NCI-H2227 treated with DMSO at 0.1 percent for 48 hours (cell line): Measurements from ENCODE around the gene LSAMP.
"Not testable (repeated sequence)": the region's sequence is repeated elsewhere in the genome, so short reads cannot be mapped to it uniquely, and the experiment has no call there.

Experiments used
- DNase-seq: peaks from one replicate; lab custom pipeline; 2025; lab: John Stamatoyannopoulos, UW

LSAMP gene

DNA sequence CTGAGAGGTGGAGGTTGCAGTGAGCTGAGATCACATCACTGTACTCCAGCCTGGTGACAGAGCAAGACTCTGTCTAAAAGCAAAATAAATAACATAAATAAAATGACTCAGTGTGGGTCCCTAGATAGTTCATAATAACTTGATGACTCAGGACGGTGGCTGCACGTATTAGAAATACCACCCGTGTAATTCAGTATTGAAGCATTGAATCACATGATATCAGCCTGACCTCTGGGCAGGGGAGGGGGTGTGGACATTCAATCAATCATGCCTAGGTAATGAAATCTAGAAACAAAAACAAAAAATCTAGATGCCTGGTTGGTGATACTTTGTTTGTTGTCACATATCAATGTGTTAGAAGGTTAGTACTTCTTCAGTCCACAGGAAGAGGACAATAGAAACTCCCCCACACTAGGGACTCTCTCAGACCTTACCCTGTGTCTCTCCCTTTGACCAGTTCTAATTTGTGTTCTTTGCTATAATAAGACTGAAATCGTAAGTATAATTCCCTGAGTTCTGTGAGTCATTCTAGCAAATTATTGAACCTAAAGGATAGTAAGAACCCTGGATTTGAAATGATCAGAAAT lies 644.7 kb downstream of the LSAMP start:
- no peak for DNase-seq

DNA sequence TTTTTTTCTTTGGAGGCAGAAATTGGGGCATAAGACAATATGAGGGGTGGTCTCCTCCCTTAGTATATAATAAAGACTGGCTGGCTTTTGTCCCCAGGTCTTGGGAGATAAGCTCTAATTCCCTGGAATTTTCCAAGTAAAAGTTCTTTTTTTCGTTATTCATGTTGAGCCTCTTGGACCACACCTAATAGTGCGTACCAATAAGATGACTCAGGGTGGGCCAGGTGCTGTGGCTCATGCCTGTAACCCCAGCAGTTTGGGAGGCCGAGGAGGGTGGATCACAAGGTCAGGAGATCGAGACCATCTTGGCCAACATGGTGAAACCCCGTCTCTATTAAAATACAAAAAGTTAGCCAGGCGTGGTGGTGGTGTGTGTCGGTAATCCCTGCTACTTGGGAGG lies 645.2 kb downstream of the LSAMP start:
- DNase-seq, result not testable (repeated sequence)

DNA sequence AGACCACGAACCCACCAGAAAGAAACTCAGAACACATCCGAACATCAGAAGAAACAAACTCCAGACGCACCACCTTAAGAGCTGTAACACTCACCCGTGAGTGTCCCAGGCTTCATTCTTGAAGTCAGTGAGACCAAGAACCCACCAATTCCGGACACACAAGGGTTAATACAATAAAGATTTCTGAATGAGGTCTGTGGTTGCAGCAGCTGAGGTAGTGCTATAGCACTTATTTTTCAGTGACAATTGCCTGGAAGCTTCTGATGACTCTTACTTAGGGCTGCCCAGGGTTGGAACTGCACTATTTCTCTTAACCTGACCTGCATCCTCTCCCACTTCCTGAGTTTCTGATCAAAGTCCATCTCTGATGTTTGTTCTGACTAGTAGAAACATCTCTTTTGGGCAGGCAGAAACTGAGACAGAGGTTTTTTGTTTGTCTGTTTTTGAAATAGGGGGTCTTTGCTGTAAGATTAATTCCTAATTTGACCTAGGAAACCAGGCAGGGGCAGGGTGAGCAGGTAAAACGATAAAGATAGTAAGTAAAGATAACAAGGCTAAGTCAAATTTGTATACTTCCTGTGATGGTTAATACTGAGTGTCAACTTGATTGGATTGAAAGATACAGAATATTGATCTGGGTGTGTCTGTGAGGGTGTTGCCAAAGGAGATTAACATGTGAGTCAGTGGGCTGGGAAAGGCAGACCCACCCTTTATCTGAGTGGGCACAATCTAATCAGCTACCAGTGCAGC lies 652.9 kb downstream of the LSAMP start:
- DNase-seq, result no peak

DNA sequence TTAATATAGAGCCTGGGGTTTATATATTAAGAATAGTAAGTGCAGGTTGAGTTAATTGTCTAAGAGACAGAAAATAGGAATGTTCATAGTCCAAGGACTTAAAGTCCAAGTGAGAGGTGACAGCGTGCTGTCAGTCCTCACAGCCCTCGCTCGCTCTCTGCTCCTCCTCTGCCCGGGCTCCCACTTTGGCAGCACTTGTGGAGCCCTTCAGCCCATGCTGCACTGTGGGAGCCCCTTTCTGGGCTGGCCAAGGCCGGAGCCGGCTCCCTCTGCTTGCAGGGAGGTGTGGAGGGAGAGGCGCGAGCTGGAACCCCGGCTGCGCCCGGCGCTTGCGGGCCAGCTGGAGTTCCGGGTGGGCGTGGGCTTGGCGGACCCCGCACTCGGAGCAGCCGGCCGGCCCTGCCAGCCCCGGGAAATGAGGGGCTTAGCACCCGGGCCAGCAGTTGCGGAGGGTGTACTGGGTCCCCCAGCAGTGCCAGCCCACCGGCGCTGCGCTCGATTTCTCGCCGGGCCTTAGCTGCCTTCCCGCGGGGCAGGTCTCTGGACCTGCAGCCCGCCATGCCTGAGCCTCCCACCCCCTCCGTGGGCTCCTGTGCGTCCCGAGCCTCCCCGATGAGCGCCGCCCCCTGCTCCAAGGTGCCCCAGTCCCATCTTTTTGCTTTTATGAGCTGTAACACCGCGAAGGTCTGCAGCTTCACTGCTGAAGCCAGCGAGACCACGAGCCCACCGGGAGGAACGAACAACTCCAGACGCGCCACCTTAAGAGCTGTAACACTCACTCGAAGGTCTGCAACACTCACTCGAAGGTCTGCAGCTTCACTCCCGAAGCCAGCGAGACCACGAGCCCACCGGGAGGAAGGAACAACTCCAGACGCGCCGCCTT lies 653.8 kb downstream of the LSAMP start:
- DNase-seq, result not testable (repeated sequence)

DNA sequence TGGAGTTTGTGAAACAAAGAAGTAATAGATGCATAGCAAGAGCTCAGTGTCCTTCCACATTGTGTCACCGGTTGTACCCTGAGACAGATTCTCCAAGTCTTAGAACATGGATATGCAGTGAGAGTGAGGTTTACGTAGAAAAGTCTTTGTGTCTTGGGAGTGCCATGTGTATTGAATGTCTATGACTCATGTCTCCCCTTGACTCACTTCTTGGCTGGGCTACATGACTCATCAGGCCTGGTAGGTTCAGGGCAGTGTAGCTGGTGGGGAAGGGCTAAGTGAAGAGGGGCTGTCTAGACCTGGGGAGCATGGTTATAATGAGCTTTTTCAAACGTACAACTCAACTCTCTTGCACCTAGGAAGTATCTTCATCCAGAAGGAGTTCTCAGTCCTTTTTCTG lies 654.5 kb downstream of the LSAMP start:
- no peak for DNase-seq

DNA sequence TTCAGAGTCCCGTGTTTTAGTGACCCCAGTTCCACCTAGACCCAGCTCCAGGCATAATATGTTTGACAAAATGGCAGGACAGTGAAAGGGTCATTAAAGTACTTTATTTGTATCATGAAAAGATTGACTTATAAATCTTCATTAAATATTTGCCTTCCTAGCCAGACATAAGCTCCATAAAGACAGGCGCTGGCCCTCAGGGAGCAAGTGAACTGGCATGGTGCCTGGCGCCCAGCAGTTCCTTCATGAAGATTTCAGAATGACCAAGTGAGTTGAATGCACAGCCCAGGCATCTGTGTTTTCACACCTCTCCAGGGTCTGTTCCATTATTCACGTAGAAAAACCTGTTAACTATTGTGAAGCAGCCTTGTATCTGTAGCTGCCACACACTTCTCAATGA lies 655.8 kb downstream of the LSAMP start:
- no peak for DNase-seq

DNA sequence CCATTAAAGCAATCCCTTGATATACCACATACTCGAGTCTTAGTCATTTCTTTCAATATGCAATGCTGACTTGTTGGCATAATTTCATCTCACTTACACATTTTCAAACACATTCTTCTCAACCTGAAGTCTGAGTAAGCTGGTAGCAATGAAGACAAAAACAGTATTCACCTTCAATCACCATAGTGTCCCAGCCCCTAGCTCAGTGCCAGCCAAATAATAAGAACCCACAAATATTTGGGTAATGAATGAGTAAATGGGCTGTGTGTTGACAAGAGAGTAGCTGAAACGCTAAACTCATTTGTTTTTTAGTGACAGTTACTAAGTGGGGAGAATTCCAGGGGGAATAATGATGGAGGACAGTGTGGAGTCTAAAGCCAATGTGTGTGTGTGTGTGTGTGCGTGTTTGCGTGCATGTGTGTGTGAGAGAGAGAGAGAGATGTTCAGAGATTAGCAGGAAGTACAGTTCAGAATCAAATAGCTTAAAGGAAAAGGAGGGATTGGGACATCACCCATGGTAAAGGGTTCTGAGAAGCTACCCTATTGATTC lies 656.3 kb downstream of the LSAMP start:
- DNase-seq, result no peak

DNA sequence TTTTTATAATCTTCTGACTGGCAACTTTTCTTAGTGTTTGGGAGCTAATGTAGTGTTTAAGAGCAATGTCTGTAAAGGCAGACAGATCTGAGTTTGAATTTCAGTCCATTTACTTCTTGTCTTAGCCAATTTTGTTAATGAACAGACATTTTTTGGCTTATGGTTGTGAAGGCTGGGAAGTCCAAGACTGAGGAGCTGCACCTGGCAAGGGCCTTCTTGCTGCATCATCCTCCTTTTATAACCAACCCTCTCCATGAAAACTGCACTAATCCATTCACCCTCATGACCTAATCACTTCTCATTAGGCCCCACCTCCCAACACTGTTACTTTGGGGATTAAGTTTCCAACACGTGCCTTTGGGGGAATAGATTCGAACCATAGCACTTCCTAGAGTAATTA lies 657.5 kb downstream of the LSAMP start:
- no peak for DNase-seq

DNA sequence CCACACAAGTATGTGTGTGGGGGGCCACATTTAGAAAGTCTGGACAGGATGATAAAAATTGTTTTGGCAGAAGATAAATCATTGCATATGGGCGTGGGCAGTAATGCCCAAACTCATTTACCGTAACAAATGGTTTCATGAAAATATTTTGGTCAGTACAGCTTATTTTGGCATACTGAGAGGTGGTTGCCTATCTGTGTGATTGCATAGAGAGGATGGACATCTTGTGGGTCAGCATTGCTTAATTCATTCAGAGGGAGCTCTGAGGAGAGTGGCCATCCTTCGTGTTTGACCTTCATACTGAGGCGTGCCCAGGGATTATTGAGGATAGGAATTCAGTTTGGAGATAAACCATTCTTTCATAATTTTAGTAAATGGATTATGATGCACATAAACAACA lies 659.5 kb downstream of the LSAMP start:
- DNase-seq, result no peak

DNA sequence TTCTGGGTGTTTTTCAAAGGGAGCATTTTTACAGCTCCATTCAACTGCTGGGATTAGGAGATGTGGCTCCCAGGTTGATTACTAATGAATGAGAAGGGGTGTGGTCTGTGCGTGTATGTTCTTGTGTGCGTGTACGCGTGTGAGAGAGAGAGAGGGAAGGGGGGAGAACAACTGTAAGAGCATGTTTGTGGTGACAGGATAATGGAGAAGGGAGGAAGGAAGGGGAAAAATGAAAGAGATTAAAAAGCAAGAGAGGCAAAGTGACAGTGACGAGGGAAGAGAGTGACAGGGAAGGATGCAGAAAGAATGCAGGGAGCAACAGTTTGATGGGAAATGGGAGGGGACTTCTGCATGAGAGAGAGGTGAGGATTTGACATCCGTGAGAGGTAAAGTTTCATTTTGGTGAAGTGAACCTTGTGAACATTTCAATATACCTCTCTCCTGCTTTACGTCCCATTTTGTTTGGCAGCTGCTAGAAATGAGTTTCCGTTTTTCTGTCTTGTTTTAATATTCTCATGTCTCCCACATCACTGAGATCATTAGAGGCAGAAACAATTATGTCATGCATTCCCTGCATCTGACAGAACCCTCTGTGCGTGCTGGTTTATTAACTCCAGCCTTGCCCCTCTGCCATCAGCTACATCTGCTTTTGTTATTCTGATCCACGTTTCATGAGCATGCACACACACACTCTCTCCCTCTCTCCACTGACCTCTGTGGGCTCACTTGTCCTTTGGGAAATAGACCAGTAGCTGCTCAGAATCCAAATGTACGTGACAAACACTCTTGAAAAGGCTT lies 660.3 kb downstream of the LSAMP start:
- no peak for DNase-seq

DNA sequence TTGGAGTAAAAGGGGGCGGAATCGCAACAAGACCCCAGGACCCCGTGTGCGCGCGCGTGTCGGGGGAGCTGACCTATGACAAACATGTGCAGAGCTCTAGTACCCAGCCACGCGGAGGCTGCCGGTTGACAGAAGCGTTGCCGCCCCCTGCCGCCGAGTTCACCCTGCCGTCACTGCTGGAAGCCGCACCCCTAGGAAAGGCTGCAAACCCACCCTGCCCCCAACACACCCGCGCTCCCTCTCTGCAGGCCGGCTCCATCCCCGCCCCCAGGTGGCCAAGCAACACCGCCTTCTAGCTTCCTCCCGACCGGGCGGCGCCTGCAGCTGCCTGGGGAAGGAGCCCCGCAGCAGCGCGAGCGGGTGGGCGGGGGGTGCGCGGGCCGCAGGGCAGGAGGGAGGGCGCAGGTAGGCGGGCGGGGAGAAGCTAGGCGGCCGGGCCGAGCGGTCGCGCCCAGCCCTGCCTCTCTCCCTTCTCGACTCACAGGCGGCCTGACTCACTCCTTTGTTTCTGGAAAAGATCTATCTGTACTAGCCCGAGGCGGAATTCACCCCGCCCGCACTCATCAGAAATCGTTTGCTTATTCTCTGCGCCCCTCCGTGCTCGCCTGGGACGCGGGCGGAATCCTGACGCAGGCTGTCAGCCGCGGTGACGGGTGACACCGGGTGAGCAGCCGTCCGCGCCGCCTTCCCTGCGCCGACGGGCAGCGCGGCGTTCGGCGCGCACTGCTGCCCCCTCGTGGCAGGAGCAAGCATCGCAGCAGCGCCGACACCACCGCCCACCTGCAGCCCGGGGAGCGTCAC lies 661.1 kb downstream of the LSAMP start:
- DNase-seq, result peak; percentile 82

DNA sequence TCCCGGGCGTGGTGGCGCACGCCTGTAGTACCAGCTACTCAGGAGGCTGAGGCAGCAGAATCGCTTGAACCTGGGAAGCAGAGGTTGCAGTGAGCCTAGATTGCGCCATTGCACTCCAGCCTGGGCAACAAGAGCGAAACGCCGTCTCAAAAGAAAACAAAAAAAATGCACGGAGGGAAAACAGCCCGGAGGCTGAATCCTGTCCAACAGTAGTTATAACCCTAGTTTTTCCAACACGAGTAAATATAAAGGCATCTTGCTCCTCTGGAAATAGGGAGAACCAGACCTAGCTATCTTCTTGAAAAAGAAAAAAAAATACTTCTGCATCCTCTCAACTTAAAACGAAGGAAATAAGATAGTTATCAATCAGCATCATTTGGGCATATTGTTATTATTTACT lies 661.9 kb downstream of the LSAMP start:
- DNase-seq, result not testable (repeated sequence)

DNA sequence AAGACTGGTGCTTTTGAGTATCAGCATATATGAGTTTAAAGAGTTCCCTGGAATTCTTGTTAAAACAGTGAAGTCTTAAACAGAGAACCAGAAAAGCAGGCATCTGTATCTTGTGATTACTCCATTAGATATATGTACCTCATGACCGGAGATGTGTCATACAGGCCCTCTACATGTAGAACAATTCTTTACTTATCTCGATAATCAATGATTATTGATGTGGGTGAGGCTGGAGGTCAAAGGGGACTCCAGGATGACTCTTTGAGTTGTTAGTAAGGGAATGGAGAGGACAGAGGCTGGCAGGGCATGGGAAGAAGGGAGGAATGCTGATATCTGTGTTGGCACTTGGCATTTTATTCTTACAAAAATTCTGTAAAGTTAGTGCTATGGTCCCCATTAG lies 666.3 kb downstream of the LSAMP start:
- DNase-seq, result no peak

DNA sequence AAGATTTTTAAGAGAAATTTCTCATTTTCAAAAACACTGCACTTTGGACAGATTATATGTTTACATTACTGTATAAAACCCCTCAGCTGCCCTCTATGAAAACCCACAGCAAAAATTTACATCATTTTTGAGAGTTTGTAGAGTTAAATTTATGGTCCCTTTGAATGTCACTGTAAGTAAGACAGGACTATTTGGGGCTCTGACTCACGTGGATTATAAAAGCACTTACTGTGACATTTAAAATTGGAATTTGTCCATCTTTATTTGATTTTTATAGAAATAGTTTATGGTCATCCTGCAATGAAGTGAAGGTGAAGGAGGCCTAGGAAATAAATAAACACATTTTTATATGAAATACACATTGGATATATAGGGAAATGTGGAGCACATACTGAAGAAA lies 672.3 kb downstream of the LSAMP start:
- no peak for DNase-seq

DNA sequence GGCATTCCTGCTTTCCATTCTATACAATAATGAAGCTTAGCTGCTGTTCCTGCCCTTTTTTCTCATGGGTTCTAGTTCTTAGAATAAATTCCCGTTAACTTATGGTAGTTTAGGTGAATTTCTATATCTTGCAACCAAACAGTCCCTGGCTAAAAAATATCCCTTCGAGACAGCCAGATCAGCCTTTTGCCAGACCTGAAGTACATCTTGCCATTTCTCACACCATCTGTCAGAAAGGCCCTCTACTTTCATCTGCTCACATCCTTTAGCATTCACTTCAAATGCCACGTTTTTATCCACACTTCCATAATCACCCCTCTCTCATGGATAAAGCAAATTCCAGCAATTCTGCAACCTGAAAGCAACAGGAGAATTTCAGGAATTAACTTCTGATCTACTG lies 676.6 kb downstream of the LSAMP start:
- no peak for DNase-seq

DNA sequence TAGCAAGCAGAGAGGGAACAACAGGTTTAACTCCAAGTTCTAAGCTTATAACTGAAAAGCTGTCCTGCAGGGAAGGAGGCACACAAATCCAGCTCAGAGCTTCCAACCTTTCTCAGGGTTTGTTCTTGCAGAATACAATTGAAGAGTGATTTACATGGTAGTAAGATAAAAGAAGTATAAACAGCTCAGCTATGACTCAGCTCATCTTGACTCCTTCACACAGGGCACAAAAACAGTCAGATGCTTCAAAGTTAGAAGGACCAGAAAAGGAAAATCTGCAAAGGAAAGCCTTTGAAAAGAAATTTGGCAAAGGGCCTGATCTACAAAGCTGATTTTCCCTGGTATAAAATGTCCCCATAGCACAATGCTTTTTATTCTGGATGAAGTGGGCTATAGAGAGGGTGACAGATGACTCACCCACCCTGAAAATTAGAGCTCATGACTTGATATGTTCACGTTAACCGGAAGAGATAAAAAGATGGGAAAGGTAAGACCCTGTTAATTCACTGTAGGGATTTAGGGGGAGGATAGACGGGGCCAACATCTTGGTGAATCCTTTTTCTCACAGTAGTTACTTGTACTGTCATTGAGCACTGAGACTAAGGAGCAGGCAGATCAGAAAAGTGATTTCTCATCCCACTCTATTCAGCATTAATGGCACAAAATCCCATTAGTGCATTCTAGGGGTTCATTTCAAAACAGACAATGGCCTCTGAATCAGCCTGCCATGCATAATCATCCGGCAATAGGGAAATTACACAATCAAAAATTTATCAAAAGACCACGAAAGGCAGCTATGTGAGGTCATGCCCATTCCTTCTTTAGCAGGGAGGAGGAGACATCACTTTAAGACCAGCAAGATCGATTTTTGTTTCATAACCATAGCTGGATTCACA lies 678.5 kb downstream of the LSAMP start:
- no peak for DNase-seq

DNA sequence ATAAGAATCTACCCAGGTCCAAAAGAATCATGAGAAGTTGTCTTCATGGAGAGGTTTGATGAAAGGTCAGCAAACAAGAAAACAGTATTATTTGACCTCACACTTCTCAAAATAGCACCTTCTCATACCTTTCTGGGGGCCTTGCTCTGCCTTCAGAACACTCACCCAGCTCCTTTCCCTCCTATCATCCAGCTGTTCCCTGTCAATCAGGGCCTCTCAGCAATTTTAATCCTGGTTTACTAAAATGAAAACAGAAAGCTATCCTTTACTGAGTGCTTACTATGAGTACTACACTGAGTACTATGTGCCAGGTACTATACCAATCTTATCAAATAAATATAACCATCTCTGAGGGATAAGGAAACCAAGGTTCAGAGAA lies 683.4 kb downstream of the LSAMP start:
- DNase-seq, result no peak

DNA sequence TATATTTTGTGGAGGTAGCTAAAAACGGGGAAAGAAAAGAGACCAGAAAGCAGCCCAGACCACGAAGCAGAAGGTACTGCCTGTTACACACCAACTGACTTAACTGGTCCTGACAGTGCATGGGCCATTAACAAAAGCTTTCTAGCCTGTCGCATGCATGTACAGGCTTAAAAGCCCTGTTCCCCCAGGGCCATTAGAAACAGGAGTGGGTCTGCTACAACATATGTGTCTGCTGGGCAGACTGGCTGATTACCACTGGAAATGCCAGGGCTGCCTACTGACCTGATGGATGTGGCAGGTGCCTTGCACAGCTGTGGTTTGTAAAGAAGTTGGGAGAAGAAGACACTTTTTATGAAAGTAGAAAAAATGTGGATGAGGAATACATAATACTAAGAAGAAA lies 684.6 kb downstream of the LSAMP start:
- DNase-seq, result no peak

DNA sequence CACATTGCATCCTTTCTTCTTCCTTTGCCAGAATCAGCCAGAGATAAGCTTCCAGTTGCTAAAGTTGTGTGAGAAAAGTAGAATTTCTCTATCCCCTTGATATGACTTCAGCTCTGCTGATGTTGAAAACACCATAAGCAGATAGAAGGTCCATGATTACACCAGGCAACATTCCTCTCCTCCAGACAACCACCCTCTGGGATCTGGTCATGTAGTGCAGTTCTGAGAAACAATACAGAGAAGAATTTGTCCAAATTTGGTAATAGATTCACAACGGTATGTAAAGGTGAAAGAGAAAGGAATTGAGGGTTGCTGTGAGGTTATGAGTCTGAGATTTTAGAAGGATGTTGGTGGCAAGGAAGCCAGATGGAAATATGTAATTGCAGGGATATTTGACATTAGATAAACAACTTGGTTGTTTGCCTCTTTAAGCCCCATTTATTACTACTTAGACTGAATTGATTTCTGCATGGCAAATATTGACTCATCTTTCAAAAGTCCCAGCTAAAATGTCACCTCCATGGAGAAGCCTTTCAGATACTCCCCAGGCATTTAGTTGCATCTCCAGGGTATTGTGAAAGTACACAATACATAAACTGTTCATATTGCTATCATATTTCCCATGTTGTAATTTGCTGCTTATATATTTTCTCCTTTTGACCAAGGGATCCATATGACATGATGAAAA lies 687.1 kb downstream of the LSAMP start:
- no peak for DNase-seq
